ENCODE results near the gene TRDN.

- TF ChIP-seq MZF1 (tag by site-specific recombination; IDR thresholded peaks at IDR 0.05; ENCODE audit: borderline replicate concordance) (no peak), ZNF274 (IDR thresholded peaks at IDR 0.05; ENCODE audit: low read length) (no peak), ZNF274 (tag by site-specific recombination; IDR thresholded peaks at IDR 0.05; ENCODE audit: borderline replicate concordance) (no peak), CTCF (tag by site-specific recombination; IDR thresholded peaks at IDR 0.05) (no peak), ZNF2 (tag by site-specific recombination; IDR thresholded peaks at IDR 0.05) (no peak), ZNF561 (tag by site-specific recombination; IDR thresholded peaks at IDR 0.05; ENCODE audit: borderline replicate concordance) (no peak), TCF7L2 (IDR thresholded peaks at IDR 0.05; ENCODE audit: borderline replicate concordance, low read depth, low read length) (no peak), ZNF645 (tag by site-specific recombination; IDR thresholded peaks at IDR 0.05) (no peak), ZFP37 (tag by site-specific recombination; IDR thresholded peaks at IDR 0.05) (no peak), ZNF133 (tag by site-specific recombination; IDR thresholded peaks at IDR 0.05) (no peak)
- TF ChIP-seq, protein P1, sequence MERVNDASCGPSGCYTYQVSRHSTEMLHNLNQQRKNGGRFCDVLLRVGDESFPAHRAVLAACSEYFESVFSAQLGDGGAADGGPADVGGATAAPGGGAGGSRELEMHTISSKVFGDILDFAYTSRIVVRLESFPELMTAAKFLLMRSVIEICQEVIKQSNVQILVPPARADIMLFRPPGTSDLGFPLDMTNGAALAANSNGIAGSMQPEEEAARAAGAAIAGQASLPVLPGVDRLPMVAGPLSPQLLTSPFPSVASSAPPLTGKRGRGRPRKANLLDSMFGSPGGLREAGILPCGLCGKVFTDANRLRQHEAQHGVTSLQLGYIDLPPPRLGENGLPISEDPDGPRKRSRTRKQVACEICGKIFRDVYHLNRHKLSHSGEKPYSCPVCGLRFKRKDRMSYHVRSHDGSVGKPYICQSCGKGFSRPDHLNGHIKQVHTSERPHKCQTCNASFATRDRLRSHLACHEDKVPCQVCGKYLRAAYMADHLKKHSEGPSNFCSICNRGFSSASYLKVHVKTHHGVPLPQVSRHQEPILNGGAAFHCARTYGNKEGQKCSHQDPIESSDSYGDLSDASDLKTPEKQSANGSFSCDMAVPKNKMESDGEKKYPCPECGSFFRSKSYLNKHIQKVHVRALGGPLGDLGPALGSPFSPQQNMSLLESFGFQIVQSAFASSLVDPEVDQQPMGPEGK (tag by site-specific recombination; IDR thresholded peaks at IDR 0.05), result no peak
- TF ChIP-seq, protein P2, sequence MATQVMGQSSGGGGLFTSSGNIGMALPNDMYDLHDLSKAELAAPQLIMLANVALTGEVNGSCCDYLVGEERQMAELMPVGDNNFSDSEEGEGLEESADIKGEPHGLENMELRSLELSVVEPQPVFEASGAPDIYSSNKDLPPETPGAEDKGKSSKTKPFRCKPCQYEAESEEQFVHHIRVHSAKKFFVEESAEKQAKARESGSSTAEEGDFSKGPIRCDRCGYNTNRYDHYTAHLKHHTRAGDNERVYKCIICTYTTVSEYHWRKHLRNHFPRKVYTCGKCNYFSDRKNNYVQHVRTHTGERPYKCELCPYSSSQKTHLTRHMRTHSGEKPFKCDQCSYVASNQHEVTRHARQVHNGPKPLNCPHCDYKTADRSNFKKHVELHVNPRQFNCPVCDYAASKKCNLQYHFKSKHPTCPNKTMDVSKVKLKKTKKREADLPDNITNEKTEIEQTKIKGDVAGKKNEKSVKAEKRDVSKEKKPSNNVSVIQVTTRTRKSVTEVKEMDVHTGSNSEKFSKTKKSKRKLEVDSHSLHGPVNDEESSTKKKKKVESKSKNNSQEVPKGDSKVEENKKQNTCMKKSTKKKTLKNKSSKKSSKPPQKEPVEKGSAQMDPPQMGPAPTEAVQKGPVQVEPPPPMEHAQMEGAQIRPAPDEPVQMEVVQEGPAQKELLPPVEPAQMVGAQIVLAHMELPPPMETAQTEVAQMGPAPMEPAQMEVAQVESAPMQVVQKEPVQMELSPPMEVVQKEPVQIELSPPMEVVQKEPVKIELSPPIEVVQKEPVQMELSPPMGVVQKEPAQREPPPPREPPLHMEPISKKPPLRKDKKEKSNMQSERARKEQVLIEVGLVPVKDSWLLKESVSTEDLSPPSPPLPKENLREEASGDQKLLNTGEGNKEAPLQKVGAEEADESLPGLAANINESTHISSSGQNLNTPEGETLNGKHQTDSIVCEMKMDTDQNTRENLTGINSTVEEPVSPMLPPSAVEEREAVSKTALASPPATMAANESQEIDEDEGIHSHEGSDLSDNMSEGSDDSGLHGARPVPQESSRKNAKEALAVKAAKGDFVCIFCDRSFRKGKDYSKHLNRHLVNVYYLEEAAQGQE (tag by site-specific recombination; IDR thresholded peaks at IDR 0.05), result no peak
These were observed 32.7 kb downstream of the TRDN start for GRCh38 chr6:123604067-123604466.

Measured in HEK293 (cell line).